PC-3 (cell line): ENCODE results near the gene TBC1D14.

Experiments
- EZH2 ChIP-seq: fragments of 300-600 bp; sonication (generic); IDR thresholded peaks from one replicate; pipeline ENCODE4 v1.6.1; 2017; ENCODE audit warnings: antibody characterized with exemption, mild to moderate bottlenecking, low read length; ENCODE audit not compliant: unreplicated experiment
- TF ChIP-seq, protein P1 (sequence below): fragments of 300-600 bp; sonication (generic); conservative IDR thresholded peaks from 2 replicates; pipeline ENCODE4 v1.5.1; 2017; ENCODE audit warnings: antibody characterized with exemption, low read depth, mild to moderate bottlenecking, low read length

DNA sequence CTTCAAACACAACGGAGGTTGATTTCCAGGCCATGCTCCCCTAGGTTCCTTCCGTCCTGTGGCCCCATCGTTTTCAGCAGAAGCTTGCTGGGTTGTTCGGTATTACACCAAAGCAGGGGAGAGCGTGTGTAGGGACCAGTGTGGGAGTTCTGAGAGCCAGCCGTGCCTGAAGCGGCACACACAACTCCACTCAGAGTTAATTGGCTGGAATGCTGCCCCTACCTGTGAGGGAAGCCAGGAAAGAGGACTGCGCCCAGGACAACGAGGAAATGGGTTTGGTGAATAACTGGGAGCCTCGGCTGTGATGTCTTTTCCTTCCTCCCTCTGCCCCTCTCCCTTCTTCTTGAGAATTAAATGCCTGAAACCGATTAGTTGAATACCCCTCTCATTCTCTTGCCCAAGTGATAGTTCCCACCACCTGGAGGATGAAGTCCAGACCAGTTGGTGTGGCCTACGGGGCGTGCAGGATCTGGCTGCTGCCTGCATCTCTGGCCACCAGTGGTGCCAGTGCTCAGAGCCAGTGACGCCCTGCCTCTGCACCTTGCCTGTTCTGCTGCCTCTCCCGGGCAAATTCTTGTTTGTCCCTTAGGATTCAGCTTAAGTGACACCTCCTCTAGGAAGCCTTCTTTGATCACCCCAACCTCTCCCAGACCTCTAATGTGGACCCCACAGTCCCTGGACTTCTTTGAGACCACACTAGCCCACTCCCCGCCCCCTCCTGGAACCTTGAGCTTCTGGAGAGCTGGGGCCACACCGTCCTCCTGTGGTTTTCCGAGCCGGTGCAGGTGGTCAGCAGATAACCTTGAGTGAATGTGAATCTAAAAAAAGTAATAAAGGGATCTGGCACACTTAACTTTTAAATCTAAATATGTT, 33.6 kb downstream of the TBC1D14 start:
- no peak for TF ChIP-seq EZH2
- TF ChIP-seq, protein P1, sequence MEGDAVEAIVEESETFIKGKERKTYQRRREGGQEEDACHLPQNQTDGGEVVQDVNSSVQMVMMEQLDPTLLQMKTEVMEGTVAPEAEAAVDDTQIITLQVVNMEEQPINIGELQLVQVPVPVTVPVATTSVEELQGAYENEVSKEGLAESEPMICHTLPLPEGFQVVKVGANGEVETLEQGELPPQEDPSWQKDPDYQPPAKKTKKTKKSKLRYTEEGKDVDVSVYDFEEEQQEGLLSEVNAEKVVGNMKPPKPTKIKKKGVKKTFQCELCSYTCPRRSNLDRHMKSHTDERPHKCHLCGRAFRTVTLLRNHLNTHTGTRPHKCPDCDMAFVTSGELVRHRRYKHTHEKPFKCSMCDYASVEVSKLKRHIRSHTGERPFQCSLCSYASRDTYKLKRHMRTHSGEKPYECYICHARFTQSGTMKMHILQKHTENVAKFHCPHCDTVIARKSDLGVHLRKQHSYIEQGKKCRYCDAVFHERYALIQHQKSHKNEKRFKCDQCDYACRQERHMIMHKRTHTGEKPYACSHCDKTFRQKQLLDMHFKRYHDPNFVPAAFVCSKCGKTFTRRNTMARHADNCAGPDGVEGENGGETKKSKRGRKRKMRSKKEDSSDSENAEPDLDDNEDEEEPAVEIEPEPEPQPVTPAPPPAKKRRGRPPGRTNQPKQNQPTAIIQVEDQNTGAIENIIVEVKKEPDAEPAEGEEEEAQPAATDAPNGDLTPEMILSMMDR = no peak
